Measurements from ENCODE around the gene LHX3.

DNA sequence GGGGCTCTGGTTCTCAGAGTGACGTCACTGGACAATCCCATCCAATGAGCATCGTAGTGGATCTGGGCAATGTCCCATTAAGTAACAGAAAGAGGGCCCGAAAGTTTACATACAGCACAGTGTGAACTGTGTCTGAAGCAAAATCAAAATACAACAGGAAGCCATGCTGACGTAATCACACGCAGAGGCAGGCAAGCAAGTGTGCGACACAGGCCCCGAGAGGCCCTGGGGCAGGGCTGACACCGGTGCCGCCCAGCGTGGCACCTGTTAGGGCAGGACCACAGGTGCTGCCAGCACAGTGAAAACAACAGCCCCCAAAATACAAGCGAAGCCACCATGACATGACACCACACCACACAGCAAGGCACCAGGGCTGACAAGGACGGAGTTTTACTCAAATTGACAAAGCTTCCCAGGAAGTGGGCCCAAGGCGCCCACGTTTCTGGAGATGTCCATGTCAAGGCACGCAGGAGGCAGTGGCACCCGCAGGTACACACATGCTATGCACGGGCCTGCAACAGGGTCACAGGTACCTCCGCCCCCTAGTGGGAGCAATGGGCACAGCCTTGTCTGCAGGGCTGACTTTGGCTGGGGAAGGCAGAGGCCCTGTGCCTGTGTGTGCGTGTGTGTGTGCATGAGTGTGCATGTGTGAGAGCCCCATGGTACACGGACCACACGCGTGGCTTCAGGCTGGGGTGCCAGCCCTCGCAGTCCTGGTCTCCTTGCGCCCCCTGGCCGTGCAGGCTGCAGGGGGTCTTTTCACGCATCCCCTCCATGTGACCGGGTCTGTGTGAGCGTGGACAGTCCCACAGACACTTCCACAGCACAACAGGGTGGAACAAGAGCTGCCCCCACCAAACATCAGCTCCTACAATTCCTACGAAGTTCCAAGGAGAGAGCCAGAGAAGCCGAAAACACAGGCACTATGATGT lies 21.1 kb upstream of the LHX3 start:
- TF ChIP-seq CTCF (IDR thresholded peaks at IDR 0.05) (peak in 5 of 7 experiments; percentile 50 to 77 (median 67)), POLR2A (IDR thresholded peaks at IDR 0.05) (no peak), POLR2AphosphoS5 (IDR thresholded peaks at IDR 0.05) (no peak)

All from stomach (tissue), 4 donors.